ENCODE measurements around the gene CROCC2. TPM values are rescaled to one million over a fixed set of nuclear protein-coding genes. Genes with fewer than 3 reads are reported as not detected.
A peak's percentile ranks its signal among the peaks of the same experiment; 100 is the strongest.

Gene CROCC2
- total RNA-seq, 3 donors from 2014 or later: 0.07 to 0.19 TPM; not detected in 1

DNA sequence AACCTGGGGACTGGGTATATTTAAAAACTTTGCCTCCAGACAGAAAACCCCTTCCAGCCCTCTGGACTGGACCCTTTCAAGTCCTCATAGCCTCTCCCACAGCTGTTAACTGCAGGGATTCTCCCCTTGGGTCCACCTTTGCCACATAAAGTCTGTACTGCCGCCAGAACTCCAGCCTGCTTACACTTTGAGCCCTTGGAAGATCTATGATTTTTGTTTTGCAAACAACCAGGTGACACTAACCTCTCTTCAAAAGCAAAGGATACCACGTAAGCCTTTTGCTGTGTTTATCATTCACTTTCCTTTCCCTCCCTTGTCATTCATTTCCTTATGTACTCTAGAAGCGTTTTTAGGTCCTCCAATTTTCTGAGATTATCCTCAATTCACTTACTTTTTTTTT, 41.7 kb upstream of the CROCC2 start:
- intact Hi-C loops (cut with DNase I, micrococcal nuclease): no loop called here
- Histone ChIP-seq H3K9me3 (no peaks in the 10 kb centered on the region), H3K4me1 (ENCODE audit: low read depth) (peaks cover 9% of the 10 kb centered on the region), H3K36me3 (ENCODE audit: low read depth) (no peaks in the 10 kb centered on the region), H3K4me3 (no peak overlapping the region)
- peak; percentile 35 for ATAC-seq
- DNase-seq: no peak
- TF ChIP-seq, protein P1, sequence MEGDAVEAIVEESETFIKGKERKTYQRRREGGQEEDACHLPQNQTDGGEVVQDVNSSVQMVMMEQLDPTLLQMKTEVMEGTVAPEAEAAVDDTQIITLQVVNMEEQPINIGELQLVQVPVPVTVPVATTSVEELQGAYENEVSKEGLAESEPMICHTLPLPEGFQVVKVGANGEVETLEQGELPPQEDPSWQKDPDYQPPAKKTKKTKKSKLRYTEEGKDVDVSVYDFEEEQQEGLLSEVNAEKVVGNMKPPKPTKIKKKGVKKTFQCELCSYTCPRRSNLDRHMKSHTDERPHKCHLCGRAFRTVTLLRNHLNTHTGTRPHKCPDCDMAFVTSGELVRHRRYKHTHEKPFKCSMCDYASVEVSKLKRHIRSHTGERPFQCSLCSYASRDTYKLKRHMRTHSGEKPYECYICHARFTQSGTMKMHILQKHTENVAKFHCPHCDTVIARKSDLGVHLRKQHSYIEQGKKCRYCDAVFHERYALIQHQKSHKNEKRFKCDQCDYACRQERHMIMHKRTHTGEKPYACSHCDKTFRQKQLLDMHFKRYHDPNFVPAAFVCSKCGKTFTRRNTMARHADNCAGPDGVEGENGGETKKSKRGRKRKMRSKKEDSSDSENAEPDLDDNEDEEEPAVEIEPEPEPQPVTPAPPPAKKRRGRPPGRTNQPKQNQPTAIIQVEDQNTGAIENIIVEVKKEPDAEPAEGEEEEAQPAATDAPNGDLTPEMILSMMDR (IDR thresholded peaks at IDR 0.05): no peak

DNA sequence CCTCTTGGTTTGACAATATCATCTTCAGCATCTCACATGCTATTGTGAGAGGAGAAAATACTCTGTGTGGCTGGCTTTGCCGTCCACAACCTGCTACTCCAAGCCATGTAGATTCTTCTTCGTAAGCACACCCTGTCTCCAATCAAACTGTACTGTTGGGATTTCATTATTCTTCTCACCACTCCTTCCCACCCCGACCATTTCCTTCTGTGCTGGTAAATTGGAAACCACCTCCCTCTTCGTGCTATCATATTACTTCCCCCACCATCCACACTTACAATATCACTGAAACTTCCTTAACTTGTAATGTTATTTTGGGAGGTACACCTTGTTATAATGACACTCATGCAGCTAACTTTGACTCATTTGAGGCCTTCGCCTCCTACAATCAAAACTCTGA, 40.7 kb upstream of the CROCC2 start:
- H3K9me3 ChIP-seq: no peaks in the 10 kb centered on the region
- peaks cover 9% of the 10 kb centered on the region for H3K4me1 ChIP-seq (ENCODE audit: low read depth)
- TF ChIP-seq, protein P1 (IDR thresholded peaks at IDR 0.05): no peak
- DNase-seq: no peak
- no peak for ATAC-seq
- H3K36me3 ChIP-seq (ENCODE audit: low read depth): no peaks in the 10 kb centered on the region
- H3K4me3 ChIP-seq: no peak overlapping the region
- intact Hi-C loops (cut with DNase I, micrococcal nuclease): no loop called here

DNA sequence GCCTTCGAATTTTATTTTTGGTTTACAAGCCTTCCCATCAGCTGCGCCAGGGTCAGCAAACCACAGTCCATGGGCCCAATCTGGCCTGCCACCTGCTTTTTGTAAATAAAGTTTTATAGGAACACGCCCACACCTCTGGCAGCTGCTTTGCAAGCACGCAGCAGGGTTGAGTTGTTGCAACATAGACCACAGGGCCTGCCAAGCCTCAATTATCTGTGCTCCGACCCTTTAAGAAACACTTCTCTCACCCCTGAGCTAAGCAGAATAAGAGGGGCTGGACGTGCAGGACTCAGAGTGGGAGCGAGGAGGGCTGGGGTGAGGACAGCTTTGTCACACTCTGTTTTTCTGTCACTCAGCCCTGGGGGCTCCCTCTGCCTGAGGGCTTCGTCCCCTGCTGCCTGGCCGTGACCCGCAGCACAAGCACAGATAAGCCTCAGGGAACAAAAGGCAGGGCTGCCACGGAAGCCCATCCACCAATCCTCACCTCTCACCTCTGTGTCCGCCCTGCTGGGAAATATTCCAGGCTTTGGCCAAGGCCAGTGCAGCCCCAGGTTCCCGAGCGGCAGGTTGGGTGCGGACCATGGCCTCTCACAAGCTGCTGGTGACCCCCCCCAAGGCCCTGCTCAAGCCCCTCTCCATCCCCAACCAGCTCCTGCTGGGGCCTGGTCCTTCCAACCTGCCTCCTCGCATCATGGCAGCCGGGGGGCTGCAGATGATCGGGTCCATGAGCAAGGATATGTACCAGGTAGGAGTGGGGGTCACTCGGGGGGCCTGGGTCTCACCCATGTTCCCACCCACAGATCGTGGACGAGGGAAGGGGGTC, 37.6 kb upstream of the CROCC2 start, which contains the start of gene AGXT:
Gene AGXT (plus strand): TSS at position 539 of the 823 bp plus-strand sequence. CDS start 42 bp downstream, at position 581.
- TF ChIP-seq, protein P1 (IDR thresholded peaks at IDR 0.05): no peak
- DNase-seq (peak; percentile 66 to 81 (median 69)), ATAC-seq (peak; percentile 87)

DNA sequence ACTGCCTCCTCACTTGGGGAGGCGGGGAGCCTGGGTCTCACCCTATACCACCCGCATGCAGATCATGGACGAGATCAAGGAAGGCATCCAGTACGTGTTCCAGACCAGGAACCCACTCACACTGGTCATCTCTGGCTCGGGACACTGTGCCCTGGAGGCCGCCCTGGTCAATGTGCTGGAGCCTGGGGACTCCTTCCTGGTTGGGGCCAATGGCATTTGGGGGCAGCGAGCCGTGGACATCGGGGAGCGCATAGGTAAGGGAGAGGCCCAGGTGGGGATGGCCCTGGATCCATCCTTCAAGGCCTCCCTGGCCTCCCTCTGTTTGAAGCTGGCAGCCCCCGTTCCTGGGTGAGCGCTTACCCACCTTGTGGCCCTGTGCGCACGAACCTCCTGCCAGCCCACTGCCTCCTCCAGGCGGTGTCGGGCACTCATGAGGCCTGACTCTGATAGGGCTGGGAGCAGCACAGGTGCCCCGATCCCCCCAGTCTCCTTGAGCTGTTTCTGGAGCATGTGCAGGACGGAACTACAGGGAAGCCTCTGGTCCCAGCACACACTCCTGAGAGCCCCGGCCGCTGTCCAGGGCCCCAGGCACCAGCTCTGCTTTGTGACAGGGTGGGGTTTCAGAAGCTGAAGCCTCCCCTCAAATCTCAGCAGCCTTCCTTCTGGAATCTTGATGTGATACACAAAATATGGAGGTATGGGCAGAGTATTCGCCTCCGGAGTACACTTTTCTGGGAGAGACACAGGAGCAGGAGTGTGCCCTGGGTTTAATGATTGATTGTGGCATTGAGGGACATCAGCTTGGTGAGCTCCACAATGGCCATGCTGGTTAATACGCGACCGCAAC, 36.8 kb upstream of the CROCC2 start:
- ATAC-seq (no peak), DNase-seq (no peak)
- TF ChIP-seq, protein P1 (IDR thresholded peaks at IDR 0.05): no peak
- no peaks in the 10 kb centered on the region for H3K36me3 ChIP-seq (ENCODE audit: low read depth)
- H3K4me1 ChIP-seq (ENCODE audit: low read depth): peaks cover 16% of the 10 kb centered on the region
- H3K4me3 ChIP-seq: no peak overlapping the region
- intact Hi-C loops (cut with DNase I, micrococcal nuclease): no loop called here
- H3K9me3 ChIP-seq: no peaks in the 10 kb centered on the region

More for the DNA sequence above, 37.6 kb upstream of the CROCC2 start, which contains the start of gene AGXT:
- intact Hi-C loops (cut with DNase I, micrococcal nuclease): no loop called here
- Histone ChIP-seq H3K36me3 (ENCODE audit: low read depth) (no peaks in the 10 kb centered on the region), H3K4me1 (ENCODE audit: low read depth) (peaks cover 9% of the 10 kb centered on the region), H3K4me3 (no peak within 1 kb of the TSS), H3K9me3 (no peaks in the 10 kb centered on the region)

DNA sequence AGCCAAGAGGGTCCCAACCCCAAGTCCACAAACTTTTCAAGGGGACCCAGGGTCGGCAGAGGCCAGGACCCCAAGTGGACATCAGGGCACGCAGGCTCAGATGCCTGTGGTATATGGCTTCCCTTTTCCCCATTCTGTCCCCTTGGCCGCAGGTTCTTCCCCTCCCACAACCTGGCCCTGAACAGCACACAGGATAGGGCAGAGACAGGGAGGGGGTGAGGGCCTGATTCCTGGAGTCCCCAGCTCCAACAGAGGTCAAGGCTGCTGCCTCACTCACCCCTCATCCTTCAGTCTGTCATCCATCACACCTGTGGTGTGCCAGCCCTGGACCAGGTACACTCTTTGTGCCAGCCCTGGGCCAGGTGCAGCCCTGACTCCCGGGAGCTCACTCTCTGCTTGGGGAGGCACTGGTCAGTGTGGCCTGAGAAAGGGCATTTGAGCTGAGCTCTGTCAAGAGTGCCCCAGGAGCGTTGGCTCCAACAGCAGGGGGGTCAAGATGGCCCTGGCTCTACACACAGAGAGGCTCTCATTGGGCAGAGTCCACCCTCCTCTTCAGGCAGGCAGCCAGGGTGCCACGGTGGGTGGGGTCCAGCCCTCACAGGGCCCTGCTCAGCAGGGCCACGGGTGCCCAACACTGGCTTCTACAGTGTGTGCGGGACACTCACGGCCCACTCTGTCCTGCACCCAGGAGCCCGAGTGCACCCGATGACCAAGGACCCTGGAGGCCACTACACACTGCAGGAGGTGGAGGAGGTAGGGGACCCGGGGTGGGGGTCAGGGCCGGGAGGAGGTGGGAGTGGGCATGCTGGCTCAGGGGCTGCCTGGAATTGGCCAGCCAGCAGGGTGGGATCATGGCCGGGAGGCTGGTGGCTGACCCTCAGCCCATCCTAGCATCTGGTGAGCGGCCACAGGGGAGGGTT, 35.9 kb upstream of the CROCC2 start:
- Histone ChIP-seq H3K4me1 (ENCODE audit: low read depth) (peaks cover 23% of the 10 kb centered on the region), H3K4me3 (no peak overlapping the region), H3K36me3 (ENCODE audit: low read depth) (no peaks in the 10 kb centered on the region), H3K9me3 (no peaks in the 10 kb centered on the region)
- no peak for ATAC-seq
- intact Hi-C loops (cut with DNase I, micrococcal nuclease): no loop called here
- no peak for DNase-seq
- TF ChIP-seq, protein P1 (IDR thresholded peaks at IDR 0.05): no peak

Data from mucosa of descending colon (tissue), 3 donors.